Endothelial cell of umbilical vein (primary cell): ENCODE data around the gene SLAIN2. TPM values are rescaled to one million over a fixed set of nuclear protein-coding genes. Genes with fewer than 3 reads are reported as not detected.
A peak's percentile ranks its signal among the peaks of the same experiment; 100 is the strongest.
"Not testable (repeated sequence)": the region's sequence is repeated elsewhere in the genome, so short reads cannot be mapped to it uniquely, and the experiment has no call there.

Source experiments
- Bru-seq: library from RNA; stranded (reverse); fragments of 400-500 nt; gene quantifications from one replicate; lab custom pipeline; 2021; lab: Mats Ljungman, UMichigan
- BruChase-seq, 2 experiments: library from RNA; stranded (reverse); fragments of 400-500 nt; gene quantifications; one replicate each; lab custom pipeline; 2021; lab: Mats Ljungman, UMichigan
- BruUV-seq: library from RNA; stranded (reverse); fragments of 400-500 nt; replicated peaks from 2 replicates; lab custom pipeline; 2021; lab: Mats Ljungman, UMichigan
- CTCF ChIA-PET: fragments of 300-600, 350-600 bp; sonication (Branson Sonifier 250); formaldehyde crosslinking; loops from one replicate; lab custom pipeline; 2021; ENCODE audit warnings: antibody characterized with exemption, inconsistent platforms; lab: Charles Lee
- POLR2A ChIA-PET: fragments of 300-600, 350-600 bp; sonication (Branson Sonifier 250); formaldehyde crosslinking; loops from one replicate; lab custom pipeline; 2021; ENCODE audit warnings: antibody characterized with exemption, inconsistent platforms; lab: Charles Lee
- DNase-seq: peaks from one replicate; pipeline ENCODE4 v3.0.0-alpha.2; 2011; ENCODE audit warnings: low read depth, low spot score
- FAIRE-seq: peaks from 2 replicates; lab custom pipeline; 2011; peaks lifted over from hg19 to GRCh38; lab: Jason Lieb, UNC
- H2AFZ ChIP-seq: 2 replicates; pipeline ENCODE4 v1.6.0; 2012; ENCODE audit warnings: low read depth, low read length, control low read depth, inconsistent platforms
- H3K27ac ChIP-seq: 2 replicates; pipeline ENCODE4 v1.5.1; 2011; ENCODE audit warnings: low read depth, mild to moderate bottlenecking, control low read depth, low read length, moderate library complexity; ENCODE audit not compliant: insufficient read depth
- H3K27me3 ChIP-seq, 2 experiments: 2 replicates each; pipeline versions ENCODE4 v1.6.0 to v1.6.1; 2011; ENCODE audit warnings: low read length in 2 of 2, mixed read lengths in 1 of 2; ENCODE audit not compliant: control insufficient read depth in 2 of 2, insufficient read depth in 2 of 2
- H3K36me3 ChIP-seq, 2 experiments: 2 replicates in 1 of 2; 3 replicates in 1 of 2; pipeline ENCODE4 v1.5.1; 2011; ENCODE audit warnings: low read length in 2 of 2, mild to moderate bottlenecking in 1 of 2, moderate library complexity in 1 of 2; ENCODE audit not compliant: control insufficient read depth in 2 of 2, insufficient read depth in 2 of 2; ENCODE audit errors: extremely low read depth in 1 of 2
- H3K4me1 ChIP-seq: 3 replicates; pipeline ENCODE4 v1.5.1; 2011; ENCODE audit warnings: mild to moderate bottlenecking, low read length; ENCODE audit not compliant: control insufficient read depth, insufficient read depth; ENCODE audit errors: extremely low read depth
- H3K4me2 ChIP-seq: 2 replicates; pipeline ENCODE4 v1.6.1; 2011; ENCODE audit warnings: low read length, control low read depth, mixed read lengths; ENCODE audit not compliant: insufficient read depth
- H3K4me3 ChIP-seq, 3 experiments: fragments of 200-600 bp in 1 of 3; sonication (generic), shearing (Covaris generic) in 1 of 3; replicated peaks in 1 of 3; 2 replicates each; pipeline ENCODE4 v1.5.1; 2011 to 2016; ENCODE audit warnings: control low read depth in 3 of 3, low read length in 3 of 3, mild to moderate bottlenecking in 2 of 3, inconsistent platforms in 1 of 3, low read depth in 1 of 3, moderate library complexity in 1 of 3; ENCODE audit not compliant: insufficient read depth in 1 of 3
- H3K79me2 ChIP-seq: 2 replicates; pipeline ENCODE4 v1.6.0; 2012; ENCODE audit warnings: low read length, inconsistent platforms; ENCODE audit not compliant: control insufficient read depth, insufficient read depth
- H3K9ac ChIP-seq: replicated peaks from 2 replicates; pipeline ENCODE3; 2011; ENCODE audit warnings: low read length, control low read depth; ENCODE audit not compliant: insufficient read depth; ENCODE audit errors: extremely low read depth
- H3K9me1 ChIP-seq: replicated peaks from 3 replicates; pipeline ENCODE4 v1.6.0; 2011; ENCODE audit warnings: mild to moderate bottlenecking, low read length; ENCODE audit not compliant: control insufficient read depth, insufficient read depth; ENCODE audit errors: extremely low read depth
- H3K9me3 ChIP-seq: replicated peaks from 2 replicates; pipeline ENCODE4 v1.5.1; 2012; ENCODE audit warnings: low read length, inconsistent platforms; ENCODE audit not compliant: control insufficient read depth, insufficient read depth
- H4K20me1 ChIP-seq: replicated peaks from 2 replicates; pipeline ENCODE3; 2011; ENCODE audit warnings: mild to moderate bottlenecking, low read length; ENCODE audit not compliant: control insufficient read depth, insufficient read depth; ENCODE audit errors: extremely low read depth
- CTCF ChIP-seq, 2 donors: IDR thresholded peaks; 1 replicate in 1 of 2; 2 replicates in 1 of 2; pipeline ENCODE4 v1.5.1; 2011; ENCODE audit warnings: low read length in 2 of 2, mild to moderate bottlenecking in 2 of 2, moderate library complexity in 2 of 2, control low read depth in 1 of 2, inconsistent platforms in 1 of 2, low read depth in 1 of 2; ENCODE audit not compliant: insufficient read depth in 1 of 2; ENCODE audit errors: extremely low read depth in 1 of 2
- EZH2 ChIP-seq: IDR thresholded peaks from 2 replicates; pipeline ENCODE4 v1.6.1; 2012; ENCODE audit warnings: borderline replicate concordance, low read depth, mild to moderate bottlenecking, moderate library complexity, low read length, inconsistent platforms; ENCODE audit not compliant: severe bottlenecking
- GATA2 ChIP-seq: IDR thresholded peaks from 2 replicates; pipeline ENCODE4 v1.7.0; 2011; ENCODE audit warnings: low read depth, mild to moderate bottlenecking, moderate library complexity, mixed read lengths, low read length; ENCODE audit not compliant: insufficient read length, insufficient read depth
- MYC ChIP-seq: IDR thresholded peaks from one replicate; pipeline ENCODE4 v1.6.1; 2011; ENCODE audit warnings: mild to moderate bottlenecking, low read depth, low read length
- POLR2A ChIP-seq: IDR thresholded peaks from 2 replicates; pipeline ENCODE4 v1.6.1; 2012; ENCODE audit warnings: low read depth, mild to moderate bottlenecking, control low read depth, low read length
- POLR2AphosphoS5 ChIP-seq: IDR thresholded peaks from 2 replicates; pipeline ENCODE4 v1.6.1; 2012; ENCODE audit warnings: low read depth, mild to moderate bottlenecking, control low read depth, low read length, moderate library complexity; ENCODE audit not compliant: insufficient read depth
- dilution Hi-C: fragments of 300-500 bp; cut with MboI; formaldehyde crosslinking; loops from one replicate; pipeline ENCODE4 v1.15.0; 2019; ENCODE audit warnings: low sequenced_read_pairs; ENCODE audit not compliant: extremely low pct_ligation_motif_present
- intact Hi-C: fragments of 100-400 bp; cut with micrococcal nuclease; formaldehyde crosslinking; loops from one replicate; pipeline ENCODE4 v1.10.0; 2022
- long read RNA-seq: library from polyadenylated mRNA; stranded (forward); transcript quantifications from one replicate; pipeline ENCODE4 v2.0.0, GENCODE V29; 2021
- polyA minus RNA-seq, 3 experiments: library from RNA; depleted of rRNA, polyadenylated mRNA; stranded (reverse); fragments of >200 nt; gene quantifications; 1 replicate in 1 of 3; 2 replicates in 2 of 3; pipeline ENCODE4 v1.2.3, GENCODE V29; 2011
- polyA plus RNA-seq, 4 experiments: library from polyadenylated mRNA; depleted of rRNA in 3 of 4; stranded (reverse) in 3 of 4; unstranded in 1 of 4; fragments of >200 nt; gene quantifications; 2 replicates each; pipeline versions ENCODE4 v1.2.1 to v1.2.3, GENCODE V29; 2011 to 2012; ENCODE audit warnings: missing spikeins in 1 of 4
- total RNA-seq: library from RNA; stranded (reverse); gene quantifications from 2 replicates; pipeline ENCODE4 v1.2.3, GENCODE V29; 2021

Gene SLAIN2
- 40.6 and 49.5 TPM in 2 replicates for total RNA-seq
- polyA plus RNA-seq: 19.6 and 27.4 TPM in 2 replicates
- 26.9 TPM in 2 replicates for polyA plus RNA-seq (2011; cell fraction: cytosol; rRNA removed)
- polyA plus RNA-seq (2011; cell fraction: nucleus; rRNA removed): 21.9 and 25.0 TPM in 2 replicates
- polyA plus RNA-seq (2012): 31.1 and 47.7 TPM in 2 replicates
- 28.1 and 35.9 TPM in 2 replicates for polyA minus RNA-seq
- polyA minus RNA-seq (2011; cell fraction: cytosol; rRNA and poly(A)+ RNA removed): 8.5 TPM
- 24.0 and 35.2 TPM in 2 replicates for polyA minus RNA-seq (2011; cell fraction: nucleus; rRNA and poly(A)+ RNA removed)
- percentile 81 among the genes with signal in this experiment for Bru-seq, nascent RNA
- BruChase-seq, experiment 1, labeled RNA remaining after a 6-hour chase: percentile 80 among the genes with signal in this experiment
- percentile 78 among the genes with signal in this experiment for BruChase-seq, experiment 2, labeled RNA remaining after a 2-hour chase
- long read RNA-seq, full-length matches to known transcripts: 18 of 44 reads
- long read RNA-seq, partial matches to known transcripts: 5 of 44 reads
- long read RNA-seq, other reads (novel, unspliced or antisense): 21 of 44 reads

- dilution Hi-C loops (no loop called here), intact Hi-C loops (loop anchor here (1.0 to 10.0 kb wide), 4 partner anchors 11 to 426 kb away; partner anchors contain the start of genes NFXL1 and TEC)
- CTCF ChIA-PET: interaction anchor here (1.0 to 2.1 kb wide), 5 partner anchors 8 to 66 kb away, joined by 3 to 9 read pairs (median 4); no protein-coding TSS in a partner anchor
- peaks cover 2% of the 10 kb centered on the region for H4K20me1 ChIP-seq
- H3K4me2 ChIP-seq: peak within 1 kb of the TSS; percentile 98
- peak; percentile 98 for DNase-seq
- H3K36me3 ChIP-seq: no peaks in the 10 kb centered on the region
- no peaks in the 10 kb centered on the region for H3K9me3 ChIP-seq
- BruUV-seq: no TSS peak
- peak within 1 kb of the TSS; percentile 98 for H3K27ac ChIP-seq
- peak within 1 kb of the TSS; percentile 95 for H2AFZ ChIP-seq
- peak within 1 kb of the TSS; percentile 94 for H3K9ac ChIP-seq
- peaks cover 2% of the 10 kb centered on the region for H3K9me1 ChIP-seq
- TF ChIP-seq CTCF (IDR thresholded peaks at IDR 0.05; ENCODE audit: extremely low read depth in 1 of 2, insufficient read depth in 1 of 2, low read depth in 1 of 2, low read length in 2 of 2) (peak; percentile 36 to 57), GATA2 (no peak), POLR2A (peak; percentile 94), POLR2AphosphoS5 (peak; percentile 85), MYC (no peak), EZH2 (no peak)
- peak; percentile 94 for FAIRE-seq
- POLR2A ChIA-PET: interaction anchor here (0.6 to 1.7 kb wide), 3 partner anchors 12 to 192 kb away, joined by 3 to 8 read pairs (median 5); no protein-coding TSS in a partner anchor
- H3K27me3 ChIP-seq: no peaks in the 10 kb centered on the region
- peaks cover 44% of the 10 kb centered on the region for H3K79me2 ChIP-seq
- H3K4me3 ChIP-seq: peak within 1 kb of the TSS; percentile 75 to 95 (median 92)
- H3K4me1 ChIP-seq: peaks cover 25% of the 10 kb centered on the region
These were observed at the start of gene SLAIN2 for GRCh38 chr4:48340965-48341775. Gene SLAIN2, plus strand, starts transcription at chr4:48341529. Its CDS starts 211 bp downstream, at chr4:48341740.

GRCh38 chr4:48292218-48292790 lies 49.0 kb upstream of the SLAIN2 start:
- DNase-seq, H3K9me3 ChIP-seq, FAIRE-seq, H2AFZ ChIP-seq, H3K4me3 ChIP-seq, CTCF ChIA-PET, H3K9me1 ChIP-seq, H4K20me1 ChIP-seq, H3K79me2 ChIP-seq, H3K27ac ChIP-seq, POLR2A ChIA-PET, BruUV-seq, H3K4me1 ChIP-seq, H3K9ac ChIP-seq, H3K4me2 ChIP-seq, dilution Hi-C loops, H3K36me3 ChIP-seq: not testable (repeated sequence)
- intact Hi-C loops: loop anchor here (5.0 kb wide), 1 partner anchor 150 kb away; no protein-coding TSS in a partner anchor
- peaks cover 5 to 12% of the 10 kb centered on the region in 2 experiments for H3K27me3 ChIP-seq
